Transverse colon (tissue), 4 donors: ENCODE measurements around the gene GNG11. TPM values are rescaled to one million over a fixed set of nuclear protein-coding genes. Genes with fewer than 3 reads are reported as not detected.

Experiments
- DNase-seq: peaks from one replicate; pipeline ENCODE4 v3.0.0-alpha.2; 2019
- H3K27ac ChIP-seq, 4 donors: fragments of 200-600 bp; sonication (generic); 2 replicates each; pipeline ENCODE4 v1.5.1; 2016 to 2018; ENCODE audit warnings: inconsistent platforms in 4 of 4
- H3K27me3 ChIP-seq: fragments of 200-600 bp; sonication (generic); 2 replicates; pipeline ENCODE4 v1.5.1; 2017; ENCODE audit warnings: inconsistent platforms
- H3K36me3 ChIP-seq, 4 donors: fragments of 200-600 bp; sonication (generic); 2 replicates each; pipeline ENCODE4 v1.5.1; 2017 to 2019; ENCODE audit warnings: inconsistent platforms in 4 of 4
- H3K4me1 ChIP-seq, 4 donors: fragments of 200-600 bp; sonication (generic); 2 replicates each; pipeline ENCODE4 v1.5.1; 2017 to 2020; ENCODE audit warnings: inconsistent platforms in 4 of 4
- H3K4me3 ChIP-seq, 4 donors: fragments of 200-600 bp; sonication (generic); 1 replicate in 1 of 4; 2 replicates in 3 of 4; pipeline versions ENCODE4 v1.5.1 to v1.6.1; 2017 to 2019; ENCODE audit warnings: inconsistent platforms in 4 of 4
- H3K9me3 ChIP-seq, 2 donors: fragments of 200-600 bp; sonication (generic); 2 replicates each; pipeline ENCODE4 v1.5.1; 2017 to 2019; ENCODE audit warnings: inconsistent platforms in 2 of 2
- CTCF ChIP-seq, 5 experiments: fragments of 200-600 bp in 3 of 5; fragments of 450-650 bp in 2 of 5; sonication (generic) in 3 of 5; IDR thresholded peaks; 1 replicate in 2 of 5; 2 replicates in 3 of 5; pipeline ENCODE4 v1.5.1; 2016 to 2017; ENCODE audit warnings: antibody characterized with exemption in 5 of 5, inconsistent platforms in 3 of 5, mild to moderate bottlenecking in 2 of 5, moderate library complexity in 1 of 5
- EP300 ChIP-seq: sonication (generic); formaldehyde crosslinking; IDR thresholded peaks from one replicate; pipeline ENCODE4 v1.6.1; 2017; ENCODE audit warnings: antibody characterized with exemption, low read depth
- POLR2A ChIP-seq: fragments of 450-650 bp; IDR thresholded peaks from one replicate; pipeline ENCODE4 v1.6.1; 2016; ENCODE audit warnings: antibody characterized with exemption, mild to moderate bottlenecking, moderate library complexity
- POLR2AphosphoS5 ChIP-seq, 3 donors: sonication (generic); formaldehyde crosslinking; IDR thresholded peaks; one replicate each; pipeline ENCODE4 v1.6.1; 2016; ENCODE audit warnings: antibody characterized with exemption in 3 of 3
- WGBS, 2 donors: methylation state at CpG; one replicate each; pipeline ENCODE4 v1.1.5; 2018; ENCODE audit warnings: low coverage in 1 of 2; 5-methylcytosine and 5-hydroxymethylcytosine counted together
- in situ Hi-C, 4 donors: fragments of 200-750 bp; cut with MboI; loops; one replicate each; pipeline versions ENCODE4 v1.15.0 to v1.15.1; 2017; ENCODE audit warnings: low sequenced_read_pairs in 3 of 4, low pct_ligation_motif_present in 1 of 4, low pct_unique_long_range_greater_than_20kb in 1 of 4
- intact Hi-C: fragments of 100-400 bp; cut with DNase I; formaldehyde crosslinking; loops from one replicate; pipeline ENCODE4 v1.15.1; 2023; ENCODE audit warnings: low total_unique reads
- total RNA-seq, 4 donors: library from RNA; depleted of rRNA; stranded (reverse); fragments of >200 nt; gene quantifications; one replicate each; pipeline ENCODE4 v1.1.0, GENCODE V29; 2016

The GNG11 gene
- total RNA-seq, 4 donors from 2014 or later = 3.0 to 6.2 (median 4.7) TPM

GRCh38 chr7:93933156-93933555 is 11.6 kb downstream of the GNG11 start:
- Histone ChIP-seq H3K4me1 (no peaks in the 10 kb centered on the region), H3K27ac (no peak overlapping the region), H3K4me3 (no peak overlapping the region), H3K27me3 (no peaks in the 10 kb centered on the region), H3K9me3 (no peaks in the 10 kb centered on the region), H3K36me3 (no peaks in the 10 kb centered on the region)
- in situ Hi-C loops (no loop called here), intact Hi-C loops (no loop called here)
- no peak for DNase-seq
- TF ChIP-seq CTCF (IDR thresholded peaks at IDR 0.05) (no peak), POLR2AphosphoS5 (IDR thresholded peaks at IDR 0.05) (no peak), POLR2A (no peak), EP300 (no peak)
- WGBS, 2 donors = 83% methylated on average over 3 of the region's 3 CpGs; no CpG with 5 or more reads in 1 of the 2 donors

- no peak for TF ChIP-seq CTCF (IDR thresholded peaks at IDR 0.05)
- no peak for TF ChIP-seq POLR2AphosphoS5 (IDR thresholded peaks at IDR 0.05)
- TF ChIP-seq EP300 = no peak
- no peak for TF ChIP-seq POLR2A
- in situ Hi-C loops = no loop called here
- H3K4me1 ChIP-seq = no peaks in the 10 kb centered on the region
Measured at GRCh38 chr7:93935102-93935501, 13.6 kb downstream of the GNG11 start.

GRCh38 chr7:93937818-93938217 is 16.3 kb downstream of the GNG11 start:
- in situ Hi-C loops = no loop called here
- Histone ChIP-seq H3K9me3 (no peaks in the 10 kb centered on the region), H3K27ac (no peak overlapping the region), H3K36me3 (no peaks in the 10 kb centered on the region), H3K4me1 (no peaks in the 10 kb centered on the region), H3K27me3 (no peaks in the 10 kb centered on the region), H3K4me3 (no peak overlapping the region)
- DNase-seq = no peak
- WGBS, 2 donors = 83 to 89% methylated on average over 1 of the region's 1 CpG
- intact Hi-C loops = no loop called here
- TF ChIP-seq CTCF (IDR thresholded peaks at IDR 0.05) = no peak
- no peak for TF ChIP-seq EP300
- no peak for TF ChIP-seq POLR2A
- TF ChIP-seq POLR2AphosphoS5 (IDR thresholded peaks at IDR 0.05) = no peak

More at GRCh38 chr7:93935102-93935501, 13.6 kb downstream of the GNG11 start:
- H3K9me3 ChIP-seq = no peaks in the 10 kb centered on the region
- H3K27me3 ChIP-seq = no peaks in the 10 kb centered on the region
- H3K36me3 ChIP-seq = no peaks in the 10 kb centered on the region
- no peak overlapping the region for H3K4me3 ChIP-seq
- intact Hi-C loops = no loop called here
- 58 to 74% methylated on average over 2 of the region's 2 CpGs for WGBS, 2 donors
- DNase-seq = no peak
- H3K27ac ChIP-seq = no peak overlapping the region

GRCh38 chr7:93938293-93938692 is 16.8 kb downstream of the GNG11 start:
- Histone ChIP-seq H3K36me3 (no peaks in the 10 kb centered on the region), H3K27ac (no peak overlapping the region), H3K27me3 (no peaks in the 10 kb centered on the region), H3K4me1 (no peaks in the 10 kb centered on the region), H3K4me3 (no peak overlapping the region), H3K9me3 (no peaks in the 10 kb centered on the region)
- TF ChIP-seq CTCF (IDR thresholded peaks at IDR 0.05) = no peak
- no peak for DNase-seq
- intact Hi-C loops = no loop called here
- in situ Hi-C loops = no loop called here
